NCI-H2081 treated with DMSO at 0.1 percent for 48 hours (cell line): Measurements from ENCODE around the gene SENP7.
"Not testable (repeated sequence)": the region's sequence is repeated elsewhere in the genome, so short reads cannot be mapped to it uniquely, and the experiment has no call there.

Source experiments
- DNase-seq: peaks from one replicate; lab custom pipeline; 2025; lab: John Stamatoyannopoulos, UW

SENP7 gene

DNA sequence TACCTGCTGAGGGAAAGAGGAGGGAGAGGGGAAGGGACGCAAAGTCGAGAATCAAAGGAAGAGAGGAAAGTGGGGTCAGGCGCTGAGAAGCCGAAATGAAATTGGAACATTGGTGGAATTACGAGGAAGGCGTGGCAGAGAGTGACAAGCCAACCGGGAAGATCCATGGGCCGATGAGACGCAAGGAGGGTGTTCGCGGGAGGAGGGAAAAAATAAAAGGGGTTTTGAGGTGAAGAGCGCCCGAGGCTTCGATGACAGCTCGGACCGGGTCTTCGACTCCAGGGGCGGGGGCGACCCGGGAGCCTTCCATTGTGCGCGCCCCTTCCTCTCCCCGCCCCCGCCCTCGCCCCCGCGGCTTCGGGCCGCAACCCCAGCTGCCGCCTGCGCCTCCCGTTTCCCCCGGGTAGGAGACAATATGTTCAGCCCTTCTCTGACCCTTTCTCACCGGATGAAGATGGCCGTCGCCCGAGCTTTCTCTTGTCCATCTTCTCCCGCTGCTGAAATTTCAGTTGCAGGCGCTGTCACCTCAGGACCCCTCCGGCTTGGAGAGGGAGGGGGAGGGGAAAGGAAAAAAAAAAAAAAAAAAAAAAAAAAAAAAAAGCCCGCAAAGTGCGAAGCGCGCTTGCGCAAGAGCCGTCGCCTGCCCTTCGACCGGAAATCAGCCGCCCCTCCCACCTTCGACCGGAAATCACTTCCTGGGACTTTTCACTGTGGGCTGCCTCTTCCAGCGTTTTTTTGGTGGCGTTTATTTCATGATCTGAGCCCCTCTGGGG is at the start of gene SENP7:
SENP7 (minus strand) TSS at position 567 of the 773 bp plus-strand sequence; CDS start at position 485, 82 bp downstream.
- peak; percentile 59 for DNase-seq

GRCh38 chr3:101561630-101562328 is 48.8 kb upstream of the SENP7 start, which contains the start of gene TRMT10C:
Gene TRMT10C, plus strand, starts transcription at chr3:101561868. Its CDS starts 2,914 bp downstream, at chr3:101564782.
- DNase-seq = peak; percentile 68

- no peak for DNase-seq
These were observed 43.1 kb upstream of the SENP7 start for GRCh38 chr3:101556064-101556463.

GRCh38 chr3:101553381-101553780 is 40.4 kb upstream of the SENP7 start:
- not testable (repeated sequence) for DNase-seq

GRCh38 chr3:101551359-101552081 is 38.5 kb upstream of the SENP7 start:
- DNase-seq = not testable (repeated sequence)

- DNase-seq = no peak
These were observed 36.5 kb upstream of the SENP7 start for GRCh38 chr3:101549473-101549872.

DNA sequence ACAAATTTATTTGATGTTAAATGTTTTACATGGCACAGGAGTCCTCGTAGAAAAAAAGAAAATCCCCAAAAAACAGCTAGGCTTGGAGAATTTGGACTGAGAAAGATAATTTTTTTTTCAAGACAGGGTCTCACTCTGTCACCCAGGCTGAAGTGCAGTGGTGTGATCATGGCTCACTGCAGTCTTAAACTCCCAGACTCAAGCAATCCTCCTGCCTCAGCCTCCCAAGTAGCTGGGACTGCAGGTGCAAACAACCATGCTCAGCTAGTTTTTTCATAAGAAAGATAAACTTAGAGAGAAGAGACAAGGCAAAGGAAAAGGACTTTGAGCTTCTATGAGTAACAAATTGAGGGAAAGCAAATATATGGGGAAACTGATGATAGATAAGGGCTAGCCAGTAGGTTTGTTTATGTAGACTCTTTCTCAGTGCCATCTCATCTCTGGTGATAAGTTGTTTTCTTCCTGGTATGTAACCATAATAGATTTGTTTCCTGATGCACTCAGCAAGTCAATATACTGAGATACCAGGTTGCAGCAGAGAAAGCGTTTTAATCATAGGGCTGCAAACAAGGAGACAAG is 35.6 kb upstream of the SENP7 start:
- DNase-seq = no peak

GRCh38 chr3:101544161-101544850 is 31.3 kb upstream of the SENP7 start:
- no peak for DNase-seq

GRCh38 chr3:101542957-101543356 is 29.9 kb upstream of the SENP7 start:
- no peak for DNase-seq

GRCh38 chr3:101536955-101537354 is 23.9 kb upstream of the SENP7 start:
- DNase-seq = not testable (repeated sequence)

- DNase-seq = no peak
These were observed 23.3 kb upstream of the SENP7 start for GRCh38 chr3:101536266-101536665.

GRCh38 chr3:101535221-101535620 is 22.2 kb upstream of the SENP7 start:
- no peak for DNase-seq

- DNase-seq = no peak
These were observed 20.6 kb upstream of the SENP7 start for GRCh38 chr3:101533603-101533968.

DNA sequence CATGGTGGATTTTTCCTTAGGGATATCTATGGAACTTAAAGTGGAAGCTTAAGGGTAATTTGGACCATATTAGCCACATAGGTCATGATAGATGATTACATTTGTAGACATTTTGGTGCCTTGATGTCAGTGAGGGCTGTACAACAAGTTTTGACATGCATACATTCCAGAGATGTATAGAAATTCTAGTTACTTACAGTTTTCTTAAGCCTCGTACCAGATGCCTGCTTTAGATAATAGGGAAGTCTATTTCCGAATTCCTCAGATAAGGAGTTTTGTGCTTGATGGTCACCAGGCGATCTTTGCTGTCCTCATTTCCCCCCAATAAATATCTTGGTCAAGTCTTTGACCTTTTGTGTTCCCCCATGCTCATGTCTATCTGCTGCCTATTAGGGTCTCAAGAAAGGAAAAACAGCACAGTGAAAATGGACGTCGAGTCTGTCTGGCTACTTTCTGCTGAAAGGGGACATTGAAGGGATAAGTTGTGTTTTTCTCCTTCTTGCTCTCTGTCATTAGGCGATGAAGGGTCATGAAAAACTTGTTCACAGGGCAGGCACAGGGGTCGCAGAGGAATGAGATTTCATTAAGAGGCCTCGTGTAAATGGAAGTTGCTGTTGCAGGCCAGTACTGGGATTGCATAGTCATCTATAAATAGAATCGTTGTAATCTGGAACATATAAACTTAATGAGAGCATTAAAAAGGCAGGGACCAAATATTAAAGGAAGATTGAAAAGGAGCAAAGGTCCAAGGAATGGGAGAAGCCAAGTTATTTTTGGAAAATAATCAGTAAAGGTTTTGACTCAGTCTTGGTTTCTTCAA is 20.0 kb upstream of the SENP7 start:
- no peak for DNase-seq

DNA sequence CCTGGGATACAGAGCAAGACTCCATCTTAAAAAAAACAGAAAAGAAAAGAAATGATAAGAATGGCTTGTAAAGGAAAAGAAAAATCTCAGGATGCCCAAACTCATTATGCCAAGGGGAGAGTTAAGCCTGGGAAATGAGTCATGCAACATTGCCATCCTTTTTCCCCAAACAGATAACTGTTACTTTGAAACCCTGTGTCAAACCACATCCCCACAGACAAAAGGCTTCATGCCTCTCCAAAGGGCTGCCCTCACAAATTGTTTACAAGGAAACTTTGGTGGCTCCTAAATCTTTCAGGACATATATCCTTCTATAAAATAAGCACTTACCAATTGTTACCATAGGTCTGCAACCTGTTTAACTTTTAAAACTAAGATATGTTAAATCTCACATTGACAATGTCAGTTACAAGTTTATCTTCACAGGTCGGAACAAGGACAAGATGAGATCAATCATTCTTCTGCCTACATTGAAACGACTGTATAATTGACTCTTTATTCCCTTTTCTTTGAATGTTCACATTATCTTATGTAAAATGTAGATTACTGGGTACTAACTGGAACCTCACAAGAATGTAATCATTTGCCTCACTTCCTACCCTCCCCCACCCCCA is 18.6 kb upstream of the SENP7 start:
- no peak for DNase-seq

DNA sequence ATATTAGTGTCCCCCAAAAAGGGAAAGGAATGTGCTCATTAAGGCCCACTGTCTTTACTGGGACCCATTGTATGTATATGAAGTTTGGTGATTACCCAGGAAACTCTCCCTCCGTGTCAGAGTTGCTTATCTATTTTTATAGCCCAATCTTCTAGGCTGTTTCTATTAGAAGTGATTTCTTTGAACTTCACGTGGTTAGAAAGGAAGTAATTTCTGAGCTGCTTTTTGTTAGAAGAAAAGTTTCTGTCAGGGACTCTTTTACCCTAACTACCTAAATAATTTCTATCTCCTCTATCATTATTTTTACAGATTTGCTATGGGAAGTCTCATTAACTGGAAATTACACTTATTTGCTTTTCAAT is 17.7 kb upstream of the SENP7 start:
- no peak for DNase-seq

- DNase-seq = no peak
These were observed 17.0 kb upstream of the SENP7 start for GRCh38 chr3:101529816-101530685.

- DNase-seq = no peak
These were observed 14.9 kb upstream of the SENP7 start for GRCh38 chr3:101527906-101528305.

- DNase-seq = no peak
These were observed 14.4 kb upstream of the SENP7 start for GRCh38 chr3:101527441-101527840.
